PC-9 (cell line): Measurements from ENCODE around the gene LCOR.

Experiments
- EZH2 ChIP-seq: fragments of 200-600 bp; sonication (generic); IDR thresholded peaks from 2 replicates; pipeline ENCODE4 v1.8.0; 2017; ENCODE audit warnings: antibody characterized with exemption, low read depth
- TF ChIP-seq, protein P1 (sequence below): fragments of 200-600 bp; sonication (generic); conservative IDR thresholded peaks from 2 replicates; pipeline ENCODE4 v1.6.1; 2017; ENCODE audit warnings: mixed run types, antibody characterized with exemption, mild to moderate bottlenecking, moderate library complexity

DNA sequence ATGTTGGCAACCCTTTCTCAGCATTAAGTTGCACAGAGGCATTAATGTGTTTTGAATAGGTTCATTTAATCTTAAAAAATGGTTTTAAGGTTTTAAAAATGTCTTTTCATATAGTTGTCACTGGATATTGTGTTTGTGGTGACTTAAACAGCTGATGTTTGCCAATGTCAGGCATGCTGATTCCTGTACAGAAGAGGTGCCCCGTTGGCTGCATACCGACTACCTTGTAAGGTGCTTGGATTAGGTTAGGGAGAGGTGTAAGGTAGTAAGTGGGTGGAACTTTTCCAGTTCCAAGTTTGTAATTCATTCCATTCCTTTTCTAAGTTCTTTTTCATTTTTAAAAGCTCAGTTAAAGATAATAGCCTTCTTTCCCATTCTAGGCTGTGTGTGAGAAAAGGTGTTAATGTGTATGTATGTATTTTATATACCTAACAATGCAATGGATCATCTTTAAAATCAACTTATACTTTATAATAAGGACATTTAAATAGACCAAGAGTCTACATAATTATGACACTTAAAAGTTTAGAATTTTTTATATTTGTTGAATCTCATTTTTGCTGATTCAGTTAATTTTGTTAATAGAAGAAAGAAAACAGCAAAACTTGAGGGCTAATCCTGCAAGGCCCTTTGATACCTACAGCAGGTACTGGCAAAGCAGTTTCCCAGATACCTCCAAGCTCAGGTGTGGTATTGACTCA is 155.2 kb downstream of the LCOR start:
- TF ChIP-seq, protein P1, sequence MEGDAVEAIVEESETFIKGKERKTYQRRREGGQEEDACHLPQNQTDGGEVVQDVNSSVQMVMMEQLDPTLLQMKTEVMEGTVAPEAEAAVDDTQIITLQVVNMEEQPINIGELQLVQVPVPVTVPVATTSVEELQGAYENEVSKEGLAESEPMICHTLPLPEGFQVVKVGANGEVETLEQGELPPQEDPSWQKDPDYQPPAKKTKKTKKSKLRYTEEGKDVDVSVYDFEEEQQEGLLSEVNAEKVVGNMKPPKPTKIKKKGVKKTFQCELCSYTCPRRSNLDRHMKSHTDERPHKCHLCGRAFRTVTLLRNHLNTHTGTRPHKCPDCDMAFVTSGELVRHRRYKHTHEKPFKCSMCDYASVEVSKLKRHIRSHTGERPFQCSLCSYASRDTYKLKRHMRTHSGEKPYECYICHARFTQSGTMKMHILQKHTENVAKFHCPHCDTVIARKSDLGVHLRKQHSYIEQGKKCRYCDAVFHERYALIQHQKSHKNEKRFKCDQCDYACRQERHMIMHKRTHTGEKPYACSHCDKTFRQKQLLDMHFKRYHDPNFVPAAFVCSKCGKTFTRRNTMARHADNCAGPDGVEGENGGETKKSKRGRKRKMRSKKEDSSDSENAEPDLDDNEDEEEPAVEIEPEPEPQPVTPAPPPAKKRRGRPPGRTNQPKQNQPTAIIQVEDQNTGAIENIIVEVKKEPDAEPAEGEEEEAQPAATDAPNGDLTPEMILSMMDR, result no peak
- no peak for TF ChIP-seq EZH2
